ENCODE measurements around the gene CDO1. TPM values are rescaled to one million over a fixed set of nuclear protein-coding genes. Genes with fewer than 3 reads are reported as not detected.

Gene CDO1
- polyA plus RNA-seq (2013, experiment 1 of 2), result 5.7 TPM
- 6.6 TPM for polyA plus RNA-seq (2013, experiment 2 of 2)

DNA sequence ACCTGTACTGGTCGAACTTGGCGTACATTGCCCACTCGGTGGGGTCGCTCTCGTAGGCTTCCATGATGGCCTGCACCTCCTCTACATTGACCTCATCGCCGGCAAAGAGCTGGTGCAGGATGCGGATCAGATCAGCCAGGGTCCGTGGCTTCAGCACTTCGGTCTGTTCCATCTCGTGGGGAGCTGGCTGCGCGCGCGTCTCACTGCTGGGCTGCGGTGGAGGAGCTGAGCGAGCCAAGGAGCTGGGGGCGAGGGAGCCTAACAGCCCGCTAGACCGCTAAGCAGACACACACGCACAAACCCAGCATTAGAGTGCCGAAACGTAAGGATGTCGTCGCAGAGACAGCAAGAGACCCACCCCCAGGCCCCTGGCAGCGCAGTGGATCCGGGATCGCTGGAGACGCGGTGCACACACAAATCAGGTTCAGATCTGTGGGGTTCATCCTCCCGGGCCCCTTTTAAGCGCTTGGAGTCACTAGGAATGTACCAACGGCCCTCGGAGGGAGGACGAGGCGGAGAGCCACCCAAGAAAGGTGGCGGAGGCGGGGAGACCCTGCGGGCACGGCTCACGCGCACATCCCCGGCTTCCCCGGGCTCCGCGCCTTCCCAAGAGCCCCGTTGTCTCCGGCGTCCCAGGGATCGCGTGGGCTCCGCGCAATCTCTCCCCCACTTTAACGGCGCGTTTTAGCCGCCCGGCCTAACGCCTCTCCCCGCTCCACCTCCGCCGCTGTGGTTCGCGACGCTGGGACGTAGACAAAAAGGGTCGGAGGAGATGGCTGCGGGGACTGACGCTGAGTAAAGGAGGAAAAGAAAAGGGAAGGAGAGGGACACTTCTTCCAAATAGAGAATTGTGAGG lies at the start of gene CDO1:
Gene CDO1 (minus strand): TSS at position 434 of the 856 bp plus-strand sequence. CDS start 262 bp downstream, at position 172.
- Histone ChIP-seq H2AK5ac (ENCODE audit: low read length) (no peak within 1 kb of the TSS), H3K18ac (ENCODE audit: low read length) (peak within 1 kb of the TSS; percentile 55), H3K79me1 (ENCODE audit: low read length) (no peaks in the 10 kb centered on the region), H3K79me2 (ENCODE audit: control insufficient read depth, insufficient read depth, low read length) (no peaks in the 10 kb centered on the region), H3K27me3 (ENCODE audit: insufficient read depth, low read length, poor library complexity) (peaks cover 7% of the 10 kb centered on the region), H2BK5ac (ENCODE audit: low read length) (no peak within 1 kb of the TSS), H3K4ac (ENCODE audit: low read depth, low read length) (no peak within 1 kb of the TSS), H3K4me2 (ENCODE audit: low read length) (peak within 1 kb of the TSS; percentile 87), H3K4me3 (ENCODE audit: low read length) (peak within 1 kb of the TSS; percentile 61), H4K5ac (ENCODE audit: low read length) (no peak within 1 kb of the TSS), H3K23ac (ENCODE audit: low read length) (no peak within 1 kb of the TSS), H3K36me3 (ENCODE audit: control insufficient read depth, insufficient read depth, low read length) (no peaks in the 10 kb centered on the region), H3K27ac (ENCODE audit: low read depth, low read length) (no peak within 1 kb of the TSS), H4K8ac (ENCODE audit: low read depth, low read length) (peak within 1 kb of the TSS; percentile 3), H3K56ac (ENCODE audit: low read length) (peak within 1 kb of the TSS; percentile 83), H2BK120ac (ENCODE audit: low read depth, low read length) (no peak within 1 kb of the TSS), H2BK15ac (replicated peaks; ENCODE audit: low read depth) (no peak within 1 kb of the TSS), H3K9ac (ENCODE audit: low read length) (peak within 1 kb of the TSS; percentile 75), H3K4me1 (ENCODE audit: control insufficient read depth, low read depth, low read length) (no peaks in the 10 kb centered on the region)
- WGBS (ENCODE audit: extremely low coverage, insufficient coverage, low lambda C conversion rate), result no CpG with 5 or more reads among the region's 69 CpGs
- DNase-seq, result peak; percentile 78

DNA sequence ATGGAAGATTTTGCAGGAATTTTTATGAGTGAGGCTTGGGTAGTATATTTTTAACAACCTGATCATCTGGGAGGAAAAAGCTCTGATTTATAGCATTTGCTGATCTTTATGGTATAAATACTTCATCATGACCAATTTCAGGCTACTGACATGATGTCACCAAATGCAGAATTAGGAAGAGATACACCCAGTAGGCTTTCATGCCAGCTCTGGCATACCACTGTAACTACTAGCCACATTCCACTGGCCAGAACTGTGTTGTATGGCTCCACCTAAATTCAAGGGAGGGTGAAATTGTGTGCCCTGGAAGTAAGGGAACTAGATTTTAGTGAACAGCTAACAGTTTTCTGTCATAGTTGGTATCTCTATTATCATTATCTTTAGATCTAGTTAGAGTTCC lies 42.9 kb upstream of the CDO1 start:
- Histone ChIP-seq H4K5ac (ENCODE audit: low read length) (no peak overlapping the region), H3K79me2 (ENCODE audit: control insufficient read depth, insufficient read depth, low read length) (peaks cover 2% of the 10 kb centered on the region)

DNA sequence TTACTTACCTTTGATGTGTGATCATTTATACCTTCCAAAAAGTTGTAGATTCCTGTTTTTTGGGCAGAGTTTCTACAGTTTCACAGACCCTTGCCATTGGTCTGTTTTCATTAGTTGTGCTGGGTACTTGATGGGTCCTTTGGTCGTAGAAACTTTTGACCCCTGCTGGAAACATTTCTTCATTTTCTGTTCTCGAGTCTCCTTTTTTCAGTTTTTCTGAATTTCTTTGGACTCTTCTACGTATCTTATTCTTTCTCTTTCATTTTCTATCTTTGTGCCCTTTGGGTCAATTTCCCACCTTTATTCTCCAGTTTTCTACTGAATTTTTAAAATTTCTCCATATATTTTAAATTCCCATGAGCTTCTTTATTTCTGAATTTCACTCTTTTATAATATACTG lies 41.9 kb upstream of the CDO1 start:
- Histone ChIP-seq H4K5ac (ENCODE audit: low read length) (no peak overlapping the region), H3K79me2 (ENCODE audit: control insufficient read depth, insufficient read depth, low read length) (peaks cover 2% of the 10 kb centered on the region), H3K27ac (ENCODE audit: low read depth, low read length) (no peak overlapping the region), H4K8ac (ENCODE audit: low read depth, low read length) (no peak overlapping the region), H3K23ac (ENCODE audit: low read length) (no peak overlapping the region), H3K27me3 (ENCODE audit: insufficient read depth, low read length, poor library complexity) (no peaks in the 10 kb centered on the region), H3K9ac (ENCODE audit: low read length) (no peak overlapping the region), H2BK120ac (ENCODE audit: low read depth, low read length) (no peak overlapping the region), H3K18ac (ENCODE audit: low read length) (no peak overlapping the region), H3K4me2 (ENCODE audit: low read length) (no peak overlapping the region), H3K4me3 (ENCODE audit: low read length) (no peak overlapping the region), H2AK5ac (ENCODE audit: low read length) (no peak overlapping the region), H3K56ac (ENCODE audit: low read length) (no peak overlapping the region), H3K4me1 (ENCODE audit: control insufficient read depth, low read depth, low read length) (peaks cover 2% of the 10 kb centered on the region), H3K79me1 (ENCODE audit: low read length) (peaks cover 9% of the 10 kb centered on the region), H3K4ac (ENCODE audit: low read depth, low read length) (no peak overlapping the region), H3K36me3 (ENCODE audit: control insufficient read depth, insufficient read depth, low read length) (no peaks in the 10 kb centered on the region), H2BK5ac (ENCODE audit: low read length) (no peak overlapping the region), H2BK15ac (replicated peaks; ENCODE audit: low read depth) (no peak overlapping the region)
- no CpG with 5 or more reads among the region's 3 CpGs for WGBS (ENCODE audit: extremely low coverage, insufficient coverage, low lambda C conversion rate)
- DNase-seq, result no peak

More for the DNA sequence above, 42.9 kb upstream of the CDO1 start:
- Histone ChIP-seq H3K27ac (ENCODE audit: low read depth, low read length) (no peak overlapping the region), H3K9ac (ENCODE audit: low read length) (no peak overlapping the region), H3K36me3 (ENCODE audit: control insufficient read depth, insufficient read depth, low read length) (no peaks in the 10 kb centered on the region), H2BK120ac (ENCODE audit: low read depth, low read length) (no peak overlapping the region), H3K27me3 (ENCODE audit: insufficient read depth, low read length, poor library complexity) (no peaks in the 10 kb centered on the region), H2AK5ac (ENCODE audit: low read length) (no peak overlapping the region), H3K23ac (ENCODE audit: low read length) (no peak overlapping the region), H3K4me2 (ENCODE audit: low read length) (no peak overlapping the region), H2BK5ac (ENCODE audit: low read length) (no peak overlapping the region), H3K4me3 (ENCODE audit: low read length) (no peak overlapping the region), H3K79me1 (ENCODE audit: low read length) (peaks cover 7% of the 10 kb centered on the region), H4K8ac (ENCODE audit: low read depth, low read length) (no peak overlapping the region), H3K18ac (ENCODE audit: low read length) (no peak overlapping the region), H3K4ac (ENCODE audit: low read depth, low read length) (no peak overlapping the region), H3K56ac (ENCODE audit: low read length) (no peak overlapping the region), H2BK15ac (replicated peaks; ENCODE audit: low read depth) (no peak overlapping the region), H3K4me1 (ENCODE audit: control insufficient read depth, low read depth, low read length) (peaks cover 2% of the 10 kb centered on the region)
- DNase-seq, result no peak

DNA sequence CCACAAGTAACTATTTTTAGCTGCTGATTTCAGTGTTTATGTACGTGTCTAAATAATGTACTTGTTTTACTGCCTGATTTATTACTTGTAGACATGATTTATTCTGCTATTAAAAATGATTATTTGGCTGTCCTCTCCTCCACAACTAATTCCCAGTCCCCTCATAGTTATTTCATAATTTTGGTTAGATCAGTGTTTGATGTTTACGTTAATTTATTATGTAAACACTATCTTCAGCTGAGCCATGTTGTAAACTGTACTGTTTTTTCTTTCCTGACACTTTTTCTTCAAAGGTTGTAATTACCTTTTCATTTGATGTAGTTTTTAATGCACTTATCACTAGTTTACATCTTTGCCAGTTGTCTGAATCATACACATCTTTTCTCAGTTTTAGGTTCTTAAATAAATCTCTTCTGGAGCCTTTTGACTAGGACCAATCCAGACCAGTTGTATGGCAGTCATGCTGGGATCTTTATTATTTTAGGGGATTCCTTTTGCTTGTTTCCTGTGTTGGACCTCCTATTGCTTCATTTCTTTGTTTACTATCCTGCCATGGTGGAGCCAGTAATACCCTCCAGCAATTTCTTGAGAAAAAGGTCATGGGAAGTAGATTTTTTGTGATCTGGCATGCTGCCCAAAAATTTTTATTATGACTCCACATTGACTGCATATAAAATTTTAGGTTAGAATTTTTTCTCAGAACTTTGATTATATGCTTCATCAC lies 41.3 kb upstream of the CDO1 start:
- Histone ChIP-seq H3K79me1 (ENCODE audit: low read length) (peaks cover 9% of the 10 kb centered on the region), H2BK15ac (replicated peaks; ENCODE audit: low read depth) (no peak overlapping the region), H3K4me2 (ENCODE audit: low read length) (no peak overlapping the region), H3K4me3 (ENCODE audit: low read length) (no peak overlapping the region), H2BK120ac (ENCODE audit: low read depth, low read length) (no peak overlapping the region), H3K27ac (ENCODE audit: low read depth, low read length) (no peak overlapping the region), H3K79me2 (ENCODE audit: control insufficient read depth, insufficient read depth, low read length) (peaks cover 2% of the 10 kb centered on the region), H3K18ac (ENCODE audit: low read length) (no peak overlapping the region), H3K4me1 (ENCODE audit: control insufficient read depth, low read depth, low read length) (peaks cover 2% of the 10 kb centered on the region), H4K8ac (ENCODE audit: low read depth, low read length) (no peak overlapping the region), H2BK5ac (ENCODE audit: low read length) (no peak overlapping the region), H3K27me3 (ENCODE audit: insufficient read depth, low read length, poor library complexity) (no peaks in the 10 kb centered on the region), H3K23ac (ENCODE audit: low read length) (no peak overlapping the region), H3K9ac (ENCODE audit: low read length) (no peak overlapping the region), H4K5ac (ENCODE audit: low read length) (no peak overlapping the region), H3K36me3 (ENCODE audit: control insufficient read depth, insufficient read depth, low read length) (no peaks in the 10 kb centered on the region), H3K56ac (ENCODE audit: low read length) (no peak overlapping the region), H3K4ac (ENCODE audit: low read depth, low read length) (no peak overlapping the region), H2AK5ac (ENCODE audit: low read length) (no peak overlapping the region)
- DNase-seq, result peak; percentile 48
- WGBS (ENCODE audit: extremely low coverage, insufficient coverage, low lambda C conversion rate), result no CpG with 5 or more reads among the region's 2 CpGs

DNA sequence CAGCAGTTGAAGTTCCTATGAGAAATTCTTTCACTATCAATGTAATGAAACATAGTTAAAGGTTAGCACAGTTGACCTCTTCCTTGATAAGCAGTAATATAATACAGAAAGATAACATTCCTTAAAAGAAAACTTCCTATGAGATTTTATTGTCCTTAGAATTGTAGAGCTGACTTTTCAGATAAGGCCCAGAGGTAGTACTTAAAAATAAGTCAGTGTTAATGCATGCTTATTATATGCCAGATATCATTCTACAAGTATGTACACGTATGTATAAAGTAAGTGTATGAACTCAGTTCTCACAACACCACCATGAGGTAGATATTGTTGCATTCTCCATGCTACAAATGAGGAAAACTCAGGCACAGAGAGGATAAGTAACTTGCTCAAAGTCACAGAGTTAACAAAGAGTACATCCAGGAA lies 40.6 kb upstream of the CDO1 start:
- H2BK120ac ChIP-seq (ENCODE audit: low read depth, low read length), result no peak overlapping the region
- H2BK5ac ChIP-seq (ENCODE audit: low read length), result no peak overlapping the region
- H4K8ac ChIP-seq (ENCODE audit: low read depth, low read length), result no peak overlapping the region
- no peak overlapping the region for H3K18ac ChIP-seq (ENCODE audit: low read length)
- peaks cover 9% of the 10 kb centered on the region for H3K79me1 ChIP-seq (ENCODE audit: low read length)
- H3K79me2 ChIP-seq (ENCODE audit: control insufficient read depth, insufficient read depth, low read length), result peaks cover 2% of the 10 kb centered on the region
- no peak overlapping the region for H3K56ac ChIP-seq (ENCODE audit: low read length)
- H3K27me3 ChIP-seq (ENCODE audit: insufficient read depth, low read length, poor library complexity), result no peaks in the 10 kb centered on the region
- no peak overlapping the region for H3K23ac ChIP-seq (ENCODE audit: low read length)
- H4K5ac ChIP-seq (ENCODE audit: low read length), result no peak overlapping the region
- WGBS (ENCODE audit: extremely low coverage, insufficient coverage, low lambda C conversion rate), result no CpG with 5 or more reads among the region's 1 CpG
- H3K27ac ChIP-seq (ENCODE audit: low read depth, low read length), result no peak overlapping the region
- no peak overlapping the region for H3K4ac ChIP-seq (ENCODE audit: low read depth, low read length)
- H3K36me3 ChIP-seq (ENCODE audit: control insufficient read depth, insufficient read depth, low read length), result no peaks in the 10 kb centered on the region
- no peak for DNase-seq
- no peak overlapping the region for H2BK15ac ChIP-seq (replicated peaks; ENCODE audit: low read depth)
- H2AK5ac ChIP-seq (ENCODE audit: low read length), result no peak overlapping the region
- no peak overlapping the region for H3K4me2 ChIP-seq (ENCODE audit: low read length)
- no peak overlapping the region for H3K9ac ChIP-seq (ENCODE audit: low read length)
- H3K4me3 ChIP-seq (ENCODE audit: low read length), result no peak overlapping the region
- H3K4me1 ChIP-seq (ENCODE audit: control insufficient read depth, low read depth, low read length), result peaks cover 2% of the 10 kb centered on the region

Measured in mesendoderm (in vitro differentiated cells).